Measurements from ENCODE around the gene HSPA1L.

HSPA1L gene

GRCh38 chr6:31781244-31782125 is 33.6 kb downstream of the HSPA1L start:
- DNase-seq (ENCODE audit: low read depth in 2 of 2), result no peak

DNA sequence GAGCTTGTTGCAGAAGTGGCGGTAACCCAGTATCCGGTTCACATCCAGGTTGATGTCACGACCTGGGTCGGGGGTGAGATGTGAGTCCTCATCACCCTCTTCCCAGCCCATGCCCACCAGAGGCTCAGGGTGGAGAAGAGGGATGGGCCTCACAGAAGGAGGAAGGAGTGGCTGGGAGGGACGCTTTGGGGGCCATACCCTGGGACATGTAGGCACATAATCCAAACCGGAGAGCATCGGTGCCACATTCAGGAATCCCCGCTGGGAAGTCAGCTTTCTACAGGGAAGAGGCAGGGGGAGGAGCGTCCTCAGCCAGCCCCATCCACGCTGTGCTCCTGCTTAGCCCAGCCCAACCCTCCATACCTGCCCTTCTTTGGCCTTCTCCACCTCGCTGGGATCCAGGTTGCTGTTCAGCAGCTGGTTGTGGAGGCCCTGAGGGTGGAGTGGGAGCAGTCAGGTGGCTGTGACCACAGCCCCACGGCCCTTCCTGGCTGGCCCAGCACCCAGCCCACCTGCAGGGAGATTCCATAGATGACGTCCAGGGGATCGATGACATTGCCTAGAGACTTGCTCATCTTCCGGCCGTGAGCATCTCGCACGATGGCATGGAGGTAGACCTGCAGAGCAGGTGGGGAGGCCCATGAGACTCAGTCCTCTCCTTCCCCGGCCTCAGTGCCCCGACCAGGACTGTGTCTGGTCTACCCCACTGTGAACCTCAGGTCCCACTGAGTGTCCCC is 34.4 kb downstream of the HSPA1L start:
- no peak for DNase-seq (ENCODE audit: low read depth in 2 of 2)

DNA sequence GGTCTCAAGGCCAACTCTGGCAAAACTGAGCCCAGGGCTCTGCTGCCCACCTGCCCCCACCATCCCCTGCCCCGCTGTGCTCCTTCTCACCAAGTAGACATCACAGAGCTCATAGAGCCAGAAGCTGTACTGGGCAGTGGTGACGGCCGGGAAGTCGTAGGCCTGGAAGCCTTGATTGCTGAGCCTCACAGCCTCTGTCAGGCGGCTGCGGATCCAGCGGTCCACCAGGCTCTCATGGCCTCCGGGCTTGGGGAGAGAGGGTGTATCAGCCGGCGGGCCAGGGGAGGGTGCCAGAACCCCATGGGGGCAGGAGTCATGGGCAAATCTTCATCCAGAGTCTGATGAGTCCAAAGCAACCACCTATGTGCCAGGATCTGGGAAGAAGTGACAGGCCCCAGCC is 35.2 kb downstream of the HSPA1L start:
- no peak for DNase-seq (ENCODE audit: low read depth in 2 of 2)

- no peak for DNase-seq (ENCODE audit: low read depth in 2 of 2)
Measured at GRCh38 chr6:31778999-31779885, 35.8 kb downstream of the HSPA1L start.

GRCh38 chr6:31778193-31778592 is 36.9 kb downstream of the HSPA1L start:
- no peak for DNase-seq (ENCODE audit: low read depth in 2 of 2)

- DNase-seq (ENCODE audit: low read depth in 2 of 2), result no peak
Measured at GRCh38 chr6:31777667-31778050, 37.4 kb downstream of the HSPA1L start.

GRCh38 chr6:31776989-31777666 is 38.0 kb downstream of the HSPA1L start, which contains the start of gene VWA7:
Gene VWA7 (minus strand): TSS chr6:31777328. CDS start chr6:31776779, 549 bp downstream.
- DNase-seq (ENCODE audit: low read depth in 2 of 2), result peak; percentile 68 to 77

- no peak for DNase-seq (ENCODE audit: low read depth in 2 of 2)
Measured at GRCh38 chr6:31776485-31776988, 38.5 kb downstream of the HSPA1L start.

- DNase-seq (ENCODE audit: low read depth in 2 of 2), result no peak
Measured at GRCh38 chr6:31775633-31776484, 39.2 kb downstream of the HSPA1L start.

- no peak for DNase-seq (ENCODE audit: low read depth in 2 of 2)
Measured at GRCh38 chr6:31775184-31775583, 39.9 kb downstream of the HSPA1L start.

DNA sequence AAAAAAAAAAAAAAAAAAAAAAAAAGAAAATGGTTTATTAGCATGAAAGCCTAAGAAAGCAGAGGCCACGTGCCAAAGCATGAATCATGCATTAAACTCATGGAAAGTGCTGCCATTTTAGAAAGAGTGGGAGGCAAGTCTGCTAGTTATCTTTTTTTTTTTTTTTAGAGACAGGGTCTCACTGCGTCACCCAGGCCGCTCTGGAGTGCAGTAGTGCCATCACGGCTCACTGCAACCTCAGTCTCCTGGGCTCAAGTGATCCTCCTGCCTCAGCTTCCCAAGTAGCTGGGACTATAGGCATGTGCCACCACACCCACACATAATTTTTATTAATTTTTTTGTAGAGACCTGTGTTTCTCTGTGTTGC is 43.1 kb downstream of the HSPA1L start:
- DNase-seq (ENCODE audit: low read depth in 2 of 2), result no peak

DNA sequence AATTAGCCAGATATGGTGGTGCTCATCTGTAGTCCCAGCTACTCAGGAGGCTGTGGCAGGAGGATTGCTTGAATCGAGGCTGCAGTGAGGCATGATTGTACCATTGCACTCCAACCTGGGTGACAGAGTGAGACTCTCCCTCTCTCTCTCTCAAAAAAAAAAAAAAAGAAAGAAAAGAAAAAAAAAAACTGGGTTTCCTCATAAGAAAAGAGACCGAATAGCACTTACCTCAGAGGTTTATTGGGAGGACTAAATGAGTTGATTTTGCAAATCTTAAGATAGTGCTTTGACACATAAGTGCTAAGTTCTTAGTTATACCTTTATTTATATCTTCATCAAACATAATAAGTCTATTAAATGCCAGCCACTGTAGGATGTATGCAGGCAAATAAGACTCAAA is 44.2 kb downstream of the HSPA1L start:
- no peak for DNase-seq (ENCODE audit: low read depth in 2 of 2)

DNA sequence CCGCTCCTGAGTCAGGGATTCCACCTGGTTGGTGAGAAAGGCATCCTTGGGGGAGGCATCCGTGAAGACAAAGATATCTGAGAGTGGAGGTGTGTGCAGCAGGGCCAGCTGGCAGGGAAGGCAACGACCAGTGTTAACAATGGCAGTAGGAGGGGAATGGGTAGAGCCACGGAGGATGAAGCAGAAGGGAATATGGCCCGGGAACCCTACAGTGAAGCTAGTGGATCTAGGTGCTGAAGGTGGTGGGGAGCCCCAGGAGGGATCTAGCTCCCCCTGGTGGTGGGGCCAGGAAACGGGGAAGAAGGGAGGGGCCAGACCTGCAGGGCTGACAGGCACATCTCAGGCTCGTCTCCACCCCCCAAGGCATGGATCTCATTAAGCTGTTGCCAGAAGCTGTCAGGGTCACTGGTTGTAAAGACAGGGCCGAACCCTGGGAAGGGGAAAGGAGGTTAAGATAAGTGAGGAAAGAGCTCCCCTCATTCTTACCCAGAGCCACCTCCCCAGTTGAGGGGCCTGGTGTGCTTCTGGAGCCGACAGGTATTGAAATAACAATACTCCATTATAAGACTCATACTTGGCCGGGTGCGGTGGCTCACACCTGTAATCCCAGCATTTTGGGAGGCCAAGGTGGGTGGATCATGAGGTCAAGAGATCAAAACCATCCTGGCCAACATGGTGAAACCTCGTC is 45.3 kb downstream of the HSPA1L start:
- DNase-seq (ENCODE audit: low read depth in 2 of 2), result peak; percentile 69 to 79

DNA sequence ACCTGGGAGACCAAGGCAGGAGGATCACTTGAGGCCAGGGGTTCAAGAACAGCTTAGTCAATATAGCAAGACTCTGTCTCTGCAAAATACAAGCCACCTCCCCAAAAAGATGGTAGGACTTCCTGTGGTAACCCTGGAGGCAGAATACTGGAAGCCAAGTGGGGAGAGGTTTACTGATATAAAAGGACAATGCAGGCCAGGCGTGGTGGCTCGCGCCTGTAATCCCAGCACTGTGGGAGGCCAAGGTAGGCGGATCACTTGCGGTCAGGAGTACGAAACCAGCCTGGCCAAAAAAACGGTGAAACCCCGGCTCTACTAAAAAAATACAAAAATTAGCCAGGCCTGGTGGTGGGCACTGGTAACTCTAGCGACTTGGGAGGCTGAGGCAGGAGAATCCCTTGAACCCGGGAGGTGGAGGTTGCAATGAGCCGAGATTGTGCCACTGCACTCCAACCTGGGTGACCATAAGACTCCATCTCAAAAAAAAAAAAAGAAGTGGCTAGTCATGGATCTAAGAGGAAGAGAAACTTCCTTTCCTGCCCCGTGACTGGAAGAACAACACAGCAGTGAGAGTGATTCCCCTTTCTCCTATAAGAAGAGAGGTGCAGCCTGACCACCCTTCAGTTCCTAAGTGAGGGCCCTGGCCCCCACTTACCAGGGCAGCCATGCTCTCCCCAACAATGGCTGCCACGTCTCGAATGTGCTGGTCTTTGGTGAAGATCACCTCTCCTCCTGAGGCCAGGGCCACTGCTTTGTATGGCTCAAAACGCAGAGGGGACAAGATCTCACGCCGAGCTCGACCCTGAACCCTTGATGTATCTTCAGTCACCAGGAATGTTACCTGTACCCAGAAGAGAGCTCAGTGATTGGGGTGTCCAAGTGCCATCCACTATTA is 46.5 kb downstream of the HSPA1L start:
- no peak for DNase-seq (ENCODE audit: low read depth in 2 of 2)

GRCh38 chr6:31767096-31767645 is 47.9 kb downstream of the HSPA1L start:
- DNase-seq (ENCODE audit: low read depth in 2 of 2), result no peak

- no peak for DNase-seq (ENCODE audit: low read depth in 2 of 2)
Measured at GRCh38 chr6:31765910-31766794, 48.9 kb downstream of the HSPA1L start.

- DNase-seq (ENCODE audit: low read depth in 2 of 2), result no peak
Measured at GRCh38 chr6:31765559-31765909, 49.5 kb downstream of the HSPA1L start.
